DMS 273 (cell line): ENCODE results near the gene MMP17.

ENCODE experiments used
- DNase-seq: peaks from one replicate; lab custom pipeline; 2025; ENCODE audit not compliant: unreplicated experiment; lab: John Stamatoyannopoulos, UW

MMP17 gene

DNA sequence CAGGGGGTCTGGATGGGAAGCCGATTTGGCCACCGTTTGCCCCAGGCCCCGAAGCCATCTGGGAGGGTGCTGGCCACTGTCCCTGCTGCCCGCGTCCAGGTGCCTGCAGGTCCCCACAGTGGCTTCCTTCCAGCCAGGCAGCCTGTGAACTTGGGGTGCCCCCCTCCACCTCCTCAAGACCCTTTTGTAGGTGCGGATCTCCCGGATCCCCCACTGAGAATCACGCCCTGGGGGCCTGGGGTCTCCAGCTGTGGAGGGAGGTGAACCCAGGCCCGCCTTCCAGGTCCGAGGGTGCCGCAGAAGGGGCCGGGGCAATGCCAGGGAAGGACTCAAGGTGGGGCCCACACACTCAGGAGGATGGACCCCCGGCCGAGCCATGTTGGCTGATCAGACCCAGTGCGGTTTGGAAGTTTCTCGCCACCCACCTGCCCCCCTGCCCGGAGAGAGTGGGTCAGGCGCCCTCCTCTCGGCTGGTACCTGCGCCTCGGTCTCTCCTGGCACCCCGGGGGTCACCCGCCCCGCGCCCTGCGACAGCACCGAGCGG is 1.7 kb downstream of the MMP17 start:
- DNase-seq, result peak; percentile 49

DNA sequence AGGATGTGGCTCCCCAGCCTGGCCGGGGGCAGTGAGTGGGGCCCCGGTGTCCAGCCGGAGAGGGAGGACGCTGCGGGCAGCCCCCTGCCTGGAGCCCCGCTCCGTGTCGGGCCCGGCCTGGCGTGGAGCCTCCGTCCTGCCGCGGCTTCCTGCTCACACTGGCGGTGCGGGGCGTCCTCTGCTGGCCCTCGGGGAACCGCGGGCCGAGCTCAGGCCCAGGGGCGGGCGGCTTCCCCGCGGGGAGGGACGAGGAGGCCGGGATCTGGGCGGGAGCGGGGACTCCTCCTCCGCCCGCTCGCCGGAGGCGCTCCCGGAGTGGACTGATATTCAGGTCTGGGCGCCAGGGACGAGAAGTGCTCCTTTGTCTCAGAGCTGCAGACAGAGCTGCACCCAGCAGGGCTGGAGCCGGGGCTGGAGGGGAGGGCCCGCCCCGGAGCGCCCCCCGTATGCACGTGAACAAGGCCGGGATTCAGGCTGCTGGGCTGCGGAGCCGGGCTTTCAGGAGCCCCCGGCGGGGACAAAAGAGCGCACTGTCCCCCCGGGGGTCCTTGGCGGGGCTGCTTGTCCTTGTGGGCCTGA is 2.2 kb downstream of the MMP17 start:
- DNase-seq, result peak; percentile 87

GRCh38 chr12:131830914-131831571 is 2.9 kb downstream of the MMP17 start:
- peak; percentile 70 for DNase-seq

GRCh38 chr12:131831635-131832041 is 3.4 kb downstream of the MMP17 start:
- peak; percentile 51 for DNase-seq

- peak; percentile 72 for DNase-seq
These were observed 4.4 kb downstream of the MMP17 start for GRCh38 chr12:131832321-131833231.

DNA sequence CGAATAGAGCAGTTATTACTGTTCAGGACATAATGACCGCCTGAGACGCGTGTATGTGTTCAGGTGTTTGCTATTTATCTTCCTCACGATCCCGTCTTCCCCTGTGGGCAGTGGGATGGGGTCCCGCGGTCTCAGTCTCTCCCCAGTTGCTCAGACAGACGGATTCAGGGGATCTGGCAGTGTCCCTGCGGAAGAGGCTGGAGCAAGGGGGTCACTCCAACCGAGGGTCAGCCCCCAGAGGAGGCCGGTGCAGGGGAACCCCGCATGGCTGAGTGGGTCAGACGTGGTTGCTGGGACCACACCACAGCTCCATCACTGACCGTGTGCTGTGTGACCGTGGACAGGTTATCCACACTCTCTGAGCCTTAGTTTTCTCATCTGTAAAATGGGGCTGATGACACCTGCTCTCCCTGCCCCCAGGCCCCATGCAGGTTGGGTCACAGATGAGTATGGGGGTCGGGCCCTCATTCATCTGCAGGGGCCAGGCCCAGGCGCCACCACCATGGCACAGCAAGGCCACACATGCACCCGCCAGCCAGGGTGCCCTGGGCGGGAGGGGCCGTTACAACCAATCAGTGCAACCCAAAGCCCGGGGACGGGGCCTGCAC is 5.2 kb downstream of the MMP17 start:
- no peak for DNase-seq

GRCh38 chr12:131833896-131834641 is 5.9 kb downstream of the MMP17 start:
- DNase-seq, result peak; percentile 38

- DNase-seq, result no peak
These were observed 6.8 kb downstream of the MMP17 start for GRCh38 chr12:131834798-131835615.

GRCh38 chr12:131835616-131836171 is 7.5 kb downstream of the MMP17 start:
- DNase-seq, result no peak

DNA sequence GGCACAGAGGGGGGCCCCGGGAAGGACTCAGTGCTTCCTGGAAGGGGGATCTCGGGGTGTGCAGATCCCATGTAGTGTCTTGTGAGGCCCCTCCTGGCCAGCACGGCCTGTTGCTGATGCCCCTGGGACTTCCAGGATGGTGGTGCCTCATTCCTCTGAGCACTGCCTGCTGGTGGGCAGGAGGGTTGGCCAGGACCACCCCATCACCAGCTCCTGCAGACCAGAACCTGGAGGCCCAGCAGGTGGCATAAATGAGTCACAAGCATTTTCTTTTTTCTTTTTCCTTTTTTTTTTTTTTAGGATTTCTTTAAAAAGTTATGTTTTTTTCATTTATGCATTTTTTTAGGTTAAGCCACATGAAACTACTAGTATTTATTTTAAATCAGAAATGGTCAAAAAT is 8.0 kb downstream of the MMP17 start:
- peak; percentile 20 for DNase-seq

DNA sequence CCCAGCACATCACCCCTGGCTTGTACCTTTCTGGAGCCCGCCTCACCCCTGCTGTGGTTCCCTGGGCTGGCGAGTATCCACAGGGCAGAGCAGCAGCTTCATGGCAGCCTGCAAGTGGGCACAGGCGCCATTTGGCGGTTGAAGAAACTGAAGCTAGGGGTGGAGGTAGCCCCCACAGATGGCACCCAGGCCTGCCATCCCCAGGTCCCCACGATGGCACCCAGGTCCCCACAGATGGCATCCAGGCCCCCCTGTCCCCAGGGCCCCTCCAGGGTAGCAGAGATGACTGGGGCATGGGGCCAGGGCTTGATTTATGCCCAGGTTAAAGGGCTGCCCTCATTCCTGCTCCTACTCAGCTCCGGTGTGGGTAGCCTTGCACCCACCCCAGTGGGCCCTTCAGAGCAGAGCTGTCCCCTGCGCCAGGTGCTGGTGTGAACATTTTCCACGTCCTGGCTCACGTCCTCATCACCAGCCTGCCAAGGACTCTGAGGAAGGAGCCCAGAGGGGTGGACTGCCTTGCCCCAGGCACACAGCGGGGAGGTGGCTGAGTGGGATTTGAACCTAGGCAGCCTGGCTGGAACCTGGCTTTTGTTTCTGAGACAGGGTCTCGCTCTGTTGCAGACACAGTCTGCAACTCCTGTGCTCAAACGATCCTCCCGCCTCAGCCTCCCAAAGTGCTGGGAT is 8.7 kb downstream of the MMP17 start:
- no peak for DNase-seq

GRCh38 chr12:131840643-131841416 is 12.6 kb downstream of the MMP17 start:
- no peak for DNase-seq

GRCh38 chr12:131841547-131841946 is 13.4 kb downstream of the MMP17 start:
- no peak for DNase-seq

DNA sequence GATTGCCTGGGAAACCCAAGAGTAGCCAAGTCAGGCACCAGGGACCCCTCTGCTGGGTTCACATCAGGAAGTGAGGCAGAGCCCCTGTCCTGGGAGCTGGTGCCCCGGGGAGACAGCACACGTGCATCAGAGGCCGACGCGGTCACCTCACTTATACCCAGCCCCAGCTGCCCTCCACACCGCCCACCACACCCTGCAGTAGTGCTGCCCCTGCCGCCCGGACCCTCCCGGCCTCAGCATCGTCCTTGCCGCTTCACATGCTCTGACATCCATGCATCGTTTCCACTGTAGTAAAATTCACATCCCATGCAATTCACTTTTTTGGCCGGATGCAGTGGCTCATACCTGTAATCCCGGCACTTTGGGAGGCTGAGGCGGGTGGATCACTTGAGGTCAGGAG is 14.0 kb downstream of the MMP17 start:
- no peak for DNase-seq

DNA sequence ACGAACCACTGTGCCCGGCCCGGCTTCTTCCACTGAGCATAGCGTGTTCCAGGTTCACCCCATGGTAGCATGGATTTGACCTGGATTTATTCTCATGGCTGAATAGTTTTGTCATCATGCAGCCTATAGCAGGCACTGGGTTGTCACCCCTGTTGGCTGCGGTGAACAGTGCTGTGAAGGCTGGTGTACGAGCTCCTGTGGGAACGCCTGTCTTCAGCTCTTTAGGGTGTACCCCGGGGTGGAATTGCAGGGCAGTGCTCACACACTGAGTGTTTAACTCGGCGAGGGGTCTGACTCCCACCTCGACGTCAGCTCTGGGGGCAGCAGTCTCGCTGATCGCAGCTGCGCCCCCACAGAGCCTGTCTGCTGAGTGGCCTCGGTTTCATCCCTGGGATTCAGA is 15.3 kb downstream of the MMP17 start:
- DNase-seq, result no peak

DNA sequence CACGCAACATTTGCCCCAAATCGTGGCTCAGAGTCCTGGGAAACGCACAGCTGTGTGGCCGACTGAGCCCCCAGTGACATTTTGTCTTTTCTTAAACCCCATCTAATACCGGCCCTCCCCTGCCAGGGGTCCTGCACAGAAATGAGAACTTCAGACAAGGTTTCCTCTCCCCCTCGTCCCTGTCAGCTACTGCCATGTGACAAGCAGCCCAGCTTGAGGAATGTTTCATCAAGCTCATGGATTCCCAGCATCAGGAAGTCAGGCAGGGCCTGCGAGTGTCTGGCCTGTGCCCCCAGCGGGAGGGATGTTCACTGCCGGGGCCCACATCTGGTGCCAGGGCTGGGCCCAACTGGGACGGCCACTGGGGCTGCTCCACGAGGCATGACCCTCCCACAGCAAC is 15.9 kb downstream of the MMP17 start:
- DNase-seq, result no peak

DNA sequence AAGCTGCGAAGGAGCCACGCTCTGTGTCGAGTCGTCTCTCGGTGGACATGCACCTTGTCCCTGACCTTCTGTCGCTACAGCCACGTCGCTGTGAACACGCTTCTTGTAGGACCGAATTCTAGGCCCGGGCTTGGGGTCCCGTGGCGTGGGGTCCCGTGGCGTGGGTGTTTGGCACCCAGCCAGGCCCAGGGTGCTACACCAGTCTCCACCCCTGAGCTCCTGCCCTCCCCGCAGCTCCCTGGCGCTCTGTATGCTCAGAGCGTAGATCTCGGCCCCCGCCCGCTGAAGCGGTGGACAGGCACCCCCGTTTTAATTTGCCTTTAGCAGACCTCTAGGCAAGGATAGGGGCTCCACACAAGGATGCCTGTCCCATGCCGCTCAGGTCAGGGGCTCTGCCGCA is 16.5 kb downstream of the MMP17 start:
- no peak for DNase-seq

- no peak for DNase-seq
These were observed 16.9 kb downstream of the MMP17 start for GRCh38 chr12:131845121-131845520.
